GM21576 (cell line): ENCODE measurements around the gene ADAMTS17.

Experiments used
- ATAC-seq: cut with Tn5 transposase; IDR thresholded peaks from one replicate; pipeline ENCODE4 v1.9.1; 2021; ENCODE audit warnings: mild to moderate bottlenecking, moderate library complexity; ENCODE audit not compliant: unreplicated experiment

The ADAMTS17 gene

GRCh38 chr15:100033140-100033857 lies 308.5 kb downstream of the ADAMTS17 start:
- ATAC-seq = no peak

- ATAC-seq = no peak
Observed at GRCh38 chr15:100032358-100033085, 309.3 kb downstream of the ADAMTS17 start.

- ATAC-seq = no peak
Observed at GRCh38 chr15:100031665-100032357, 310.0 kb downstream of the ADAMTS17 start.

GRCh38 chr15:100030586-100031229 lies 311.1 kb downstream of the ADAMTS17 start:
- no peak for ATAC-seq

GRCh38 chr15:100029868-100030479 lies 311.8 kb downstream of the ADAMTS17 start:
- ATAC-seq = no peak

- no peak for ATAC-seq
Observed at GRCh38 chr15:100029045-100029444, 312.7 kb downstream of the ADAMTS17 start.

- no peak for ATAC-seq
Observed at GRCh38 chr15:100026041-100026440, 315.7 kb downstream of the ADAMTS17 start.

- ATAC-seq = no peak
Observed at GRCh38 chr15:100022806-100023205, 319.0 kb downstream of the ADAMTS17 start.

GRCh38 chr15:100022391-100022790 lies 319.4 kb downstream of the ADAMTS17 start:
- ATAC-seq = no peak

- no peak for ATAC-seq
Observed at GRCh38 chr15:100021653-100022052, 320.1 kb downstream of the ADAMTS17 start.

GRCh38 chr15:100020614-100021013 lies 321.2 kb downstream of the ADAMTS17 start:
- no peak for ATAC-seq

- no peak for ATAC-seq
Observed at GRCh38 chr15:100020189-100020588, 321.6 kb downstream of the ADAMTS17 start.

- ATAC-seq = no peak
Observed at GRCh38 chr15:100019601-100020000, 322.2 kb downstream of the ADAMTS17 start.

- no peak for ATAC-seq
Observed at GRCh38 chr15:100018191-100018590, 323.6 kb downstream of the ADAMTS17 start.

- ATAC-seq = no peak
Observed at GRCh38 chr15:100017140-100017539, 324.6 kb downstream of the ADAMTS17 start.

- ATAC-seq = no peak
Observed at GRCh38 chr15:100016632-100017031, 325.1 kb downstream of the ADAMTS17 start.

- no peak for ATAC-seq
Observed at GRCh38 chr15:100011235-100011634, 330.5 kb downstream of the ADAMTS17 start.

GRCh38 chr15:100009372-100009771 lies 332.4 kb downstream of the ADAMTS17 start:
- ATAC-seq = no peak

- no peak for ATAC-seq
Observed at GRCh38 chr15:100008258-100008657, 333.5 kb downstream of the ADAMTS17 start.

- no peak for ATAC-seq
Observed at GRCh38 chr15:100007609-100008008, 334.2 kb downstream of the ADAMTS17 start.

- ATAC-seq = no peak
Observed at GRCh38 chr15:100005715-100006114, 336.1 kb downstream of the ADAMTS17 start.
